ENCODE data around the gene TNS3.

DNA sequence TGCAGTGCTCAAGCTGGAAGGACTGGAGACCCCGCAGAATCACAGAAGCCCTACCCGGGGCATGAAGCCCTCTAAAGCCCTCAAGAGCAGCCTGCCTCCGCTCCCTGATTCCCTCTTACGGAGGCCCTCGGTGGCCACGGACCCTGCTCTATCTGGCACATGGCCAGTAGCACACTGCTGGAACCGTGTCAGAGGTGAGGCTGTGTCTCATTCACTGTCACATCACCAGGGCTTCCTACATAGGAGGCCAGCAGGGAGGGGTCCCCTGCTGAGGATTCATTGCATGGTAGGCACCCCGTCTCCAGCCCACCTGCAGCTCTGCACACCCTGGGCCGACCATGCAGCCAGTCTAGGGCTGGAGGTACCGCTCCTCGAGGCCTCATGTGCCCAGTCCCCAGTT is 259.2 kb downstream of the TNS3 start:
- TF ChIP-seq CTCF (IDR thresholded peaks at IDR 0.05) (no peak), POLR2A (IDR thresholded peaks at IDR 0.05) (no peak)
